Activated CD4-positive, CD25-positive, alpha-beta regulatory T cell treated with anti-CD3 and anti-CD28 coated beads, Interleukin-2, amount 50 U/mL, for 24 hours (primary cell): ENCODE measurements around the gene SPOP.
"Not testable (repeated sequence)": the region's sequence is repeated elsewhere in the genome, so short reads cannot be mapped to it uniquely, and the experiment has no call there.

ENCODE experiments used
- ATAC-seq, 2 donors: fragments of 150-1000 bp; cut with Tn5 transposase; one replicate each; pipeline ENCODE4 v1.10.0; 2021; ENCODE audit warnings: mild to moderate bottlenecking in 1 of 2, moderate library complexity in 1 of 2

The SPOP gene

DNA sequence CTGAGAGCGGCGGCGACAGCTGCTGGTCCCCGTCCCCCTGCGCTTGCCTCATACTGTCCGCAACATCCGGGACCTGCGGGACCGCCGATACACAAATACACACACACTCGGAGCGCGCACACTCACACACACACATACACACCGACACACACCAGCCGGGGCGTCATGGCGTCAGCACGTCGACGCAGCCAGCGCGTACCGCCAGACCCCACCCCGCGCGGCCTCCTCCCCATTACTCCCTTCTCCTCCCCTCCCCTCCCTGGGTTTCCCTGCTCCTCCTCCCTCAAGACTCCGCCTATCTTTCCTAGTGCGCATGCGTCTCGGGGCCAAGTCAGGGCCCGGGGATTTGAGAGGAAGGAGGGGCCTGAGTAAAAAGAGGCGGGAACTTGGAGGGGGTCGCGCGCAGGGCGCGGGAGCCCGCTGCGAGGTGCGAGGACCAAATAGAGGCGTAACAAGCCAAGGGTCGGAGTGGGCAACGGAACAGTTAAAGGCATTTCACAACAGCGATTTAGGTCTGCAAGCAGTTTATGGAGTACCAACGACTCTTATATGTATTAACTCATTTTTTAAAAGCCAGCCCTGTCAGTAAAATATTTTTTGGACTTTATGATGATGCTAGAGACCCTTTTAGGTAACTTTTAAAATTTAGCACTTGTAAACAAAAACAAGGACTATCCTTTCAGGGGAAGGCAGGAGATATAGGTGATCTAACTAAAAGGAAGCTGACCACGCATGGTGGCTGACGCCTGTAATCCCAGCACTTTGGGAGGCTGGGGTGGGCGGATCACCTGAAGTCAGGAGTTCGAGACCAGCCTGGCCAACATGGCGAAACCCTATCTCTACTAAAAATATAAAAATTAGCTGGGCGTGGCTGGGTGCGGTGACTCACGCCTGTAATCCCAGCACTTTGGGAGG lies at the start of gene SPOP:
Gene SPOP (minus strand): TSS at position 165 of the 915 bp plus-strand sequence. CDS start 55,287 bp downstream, outside the sequence.
- ATAC-seq = peak; percentile 92 to 94

DNA sequence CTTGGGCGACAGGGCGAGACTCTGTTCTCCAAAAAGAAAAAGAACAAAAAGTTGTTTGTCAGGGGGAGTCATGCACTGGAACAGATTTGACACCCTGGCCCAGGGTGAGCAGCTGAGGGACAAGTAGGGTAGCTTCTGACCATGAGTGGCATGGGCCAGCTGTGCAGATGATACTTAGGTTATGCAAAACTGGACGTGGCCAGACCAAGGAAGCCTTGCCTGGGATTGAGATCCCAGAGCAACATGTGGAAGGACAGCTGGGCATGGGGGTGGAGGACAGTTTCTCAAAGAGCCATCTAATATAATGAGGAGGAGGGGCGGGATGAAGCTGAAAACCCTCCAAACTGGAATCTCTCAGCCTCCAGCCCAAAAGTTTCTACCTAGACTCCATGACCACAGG lies 49.5 kb upstream of the SPOP start:
- ATAC-seq = no peak

DNA sequence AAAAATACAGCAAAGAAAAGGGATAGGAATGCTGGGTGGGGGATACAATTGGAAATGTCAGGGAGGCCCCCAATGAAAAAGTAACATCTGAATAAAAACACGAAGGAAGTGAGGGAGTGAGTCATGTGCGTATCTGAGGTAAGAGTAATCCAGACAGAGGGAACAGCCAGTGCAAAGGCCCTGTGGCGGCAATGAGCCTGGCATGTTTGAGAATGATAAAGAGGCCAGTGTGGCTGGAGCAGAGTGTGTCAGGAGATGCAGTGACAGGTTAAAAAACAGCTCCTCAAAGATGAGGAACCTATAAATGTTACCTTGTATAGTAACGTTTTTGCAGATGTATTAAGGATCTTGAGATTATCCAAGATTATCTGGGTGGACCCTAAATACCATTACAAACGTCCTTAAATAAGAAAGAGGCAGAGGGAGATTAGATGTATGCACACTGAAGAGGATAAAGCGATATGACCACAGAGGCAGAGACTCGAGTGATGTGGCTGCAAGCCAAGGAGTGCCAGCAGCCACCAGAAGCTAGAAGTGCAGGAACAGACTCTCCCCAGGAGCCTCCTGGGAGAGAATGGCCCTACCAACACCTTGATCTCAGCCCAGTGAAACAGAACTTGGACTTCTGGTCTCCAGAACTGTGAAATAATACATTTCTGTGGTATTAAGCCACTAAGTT lies 47.7 kb upstream of the SPOP start:
- ATAC-seq = no peak

DNA sequence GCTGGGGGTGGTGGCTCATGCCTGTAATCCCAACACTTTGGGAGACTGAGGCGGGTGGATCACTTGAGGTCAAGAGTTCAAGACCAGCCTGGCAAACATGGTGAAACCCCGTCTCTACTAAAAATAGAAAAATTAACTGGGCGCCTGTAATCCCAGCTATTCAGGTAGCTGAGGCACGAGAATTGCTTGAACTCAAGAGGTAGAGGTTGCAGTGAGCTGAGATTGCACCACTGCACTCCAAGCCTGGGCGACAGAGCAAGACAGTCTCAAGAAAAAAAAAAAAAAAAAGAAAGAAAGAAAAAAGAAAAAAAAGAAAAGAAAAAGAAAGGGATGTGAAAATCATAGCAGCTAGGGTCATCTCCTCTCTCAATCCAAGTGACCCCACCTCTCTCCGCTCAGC lies 46.7 kb upstream of the SPOP start:
- not testable (repeated sequence) for ATAC-seq

DNA sequence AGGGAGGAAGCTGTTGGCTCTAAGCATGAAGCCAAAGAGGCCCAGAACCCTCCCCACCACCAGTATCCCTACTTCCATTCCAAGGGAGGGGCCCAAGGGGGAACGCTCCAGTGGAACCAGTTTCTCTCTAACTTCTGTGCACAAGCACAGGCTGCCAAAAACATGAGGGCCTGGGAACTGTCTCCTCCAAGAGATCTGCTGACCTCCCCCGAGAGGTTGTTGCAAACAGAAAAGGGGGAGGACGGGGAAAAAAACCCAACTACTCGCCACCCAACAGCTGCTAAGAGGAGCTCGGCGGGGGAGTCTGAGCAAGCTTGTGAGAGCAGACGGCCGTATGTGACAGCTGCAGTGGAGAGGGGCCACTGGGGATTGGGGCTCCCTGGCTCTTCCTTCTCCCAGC lies 45.5 kb upstream of the SPOP start:
- ATAC-seq = no peak

DNA sequence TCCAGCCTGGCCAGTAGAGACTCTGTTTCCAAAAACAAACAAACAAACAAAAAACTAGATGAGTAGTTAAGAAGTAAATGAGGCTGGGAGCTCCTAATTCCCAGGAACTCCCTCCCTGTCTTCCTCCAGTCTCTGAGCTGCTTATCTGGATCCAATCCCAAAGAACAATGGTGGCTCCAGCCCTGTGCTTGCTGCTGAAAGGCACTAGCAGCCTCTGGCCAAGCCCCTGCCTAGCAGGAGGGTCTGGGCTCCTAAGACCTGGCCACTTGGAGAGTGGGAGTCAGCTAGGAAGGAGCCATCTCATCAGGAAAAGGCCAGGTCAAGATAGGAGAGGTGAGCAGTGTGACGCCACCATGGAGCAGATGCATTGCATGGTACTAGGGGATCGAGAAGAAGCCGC lies 44.2 kb upstream of the SPOP start:
- no peak for ATAC-seq

DNA sequence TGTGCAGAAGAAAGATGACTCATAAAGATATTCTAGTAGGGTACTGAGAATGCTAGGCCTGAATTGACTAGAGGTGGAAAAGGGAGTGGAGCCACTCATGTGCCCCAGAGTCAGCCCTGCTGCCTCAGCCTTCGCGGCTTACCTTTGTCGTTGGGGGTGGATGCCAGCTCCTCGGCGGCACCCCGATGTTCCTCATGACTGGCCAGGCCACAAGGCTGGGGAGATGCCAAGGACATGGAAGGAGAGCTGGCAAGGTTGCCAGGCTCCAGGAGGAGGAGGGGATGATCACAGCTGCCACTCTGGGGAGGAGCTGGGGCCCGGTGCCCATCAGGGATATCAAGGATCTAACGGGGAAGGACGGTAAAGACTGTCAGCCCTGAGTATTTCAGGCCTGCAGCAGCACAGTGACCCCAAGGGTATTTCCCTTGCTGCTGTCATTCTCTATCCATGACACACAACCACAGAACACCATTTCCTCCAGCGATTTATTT lies 39.5 kb upstream of the SPOP start:
- peak; percentile 77 to 81 for ATAC-seq

DNA sequence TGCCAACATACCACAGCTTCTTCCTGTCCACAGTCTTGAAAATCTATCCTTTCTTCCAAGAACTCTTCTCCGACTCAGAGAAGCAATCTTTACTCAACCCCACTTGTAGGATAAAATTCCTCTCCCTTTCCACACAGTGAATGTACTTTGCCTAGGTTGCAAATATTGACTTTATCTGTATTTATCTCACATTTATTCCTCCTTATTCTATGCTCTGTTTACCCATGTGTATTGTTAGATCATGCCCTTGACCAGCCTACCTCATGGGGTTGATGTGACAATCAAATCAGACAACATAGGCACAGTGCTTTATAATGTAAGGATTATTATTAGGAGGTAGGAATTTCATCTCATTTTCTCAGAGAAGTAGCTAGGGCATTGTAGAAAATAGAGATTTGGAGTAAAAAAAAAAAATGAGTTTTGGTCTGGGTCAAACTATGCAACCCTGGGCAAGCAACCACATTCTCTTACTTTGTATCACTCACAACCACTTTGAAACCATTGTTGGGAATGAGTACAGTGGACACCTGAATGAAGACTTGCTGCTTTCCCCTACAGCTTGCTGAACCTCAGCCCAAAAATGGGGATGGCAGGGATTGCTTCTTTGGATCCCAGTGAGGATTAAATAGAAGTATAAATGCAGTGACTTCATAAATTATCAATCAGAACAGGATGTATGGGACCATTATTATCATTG lies 38.9 kb upstream of the SPOP start:
- no peak for ATAC-seq

DNA sequence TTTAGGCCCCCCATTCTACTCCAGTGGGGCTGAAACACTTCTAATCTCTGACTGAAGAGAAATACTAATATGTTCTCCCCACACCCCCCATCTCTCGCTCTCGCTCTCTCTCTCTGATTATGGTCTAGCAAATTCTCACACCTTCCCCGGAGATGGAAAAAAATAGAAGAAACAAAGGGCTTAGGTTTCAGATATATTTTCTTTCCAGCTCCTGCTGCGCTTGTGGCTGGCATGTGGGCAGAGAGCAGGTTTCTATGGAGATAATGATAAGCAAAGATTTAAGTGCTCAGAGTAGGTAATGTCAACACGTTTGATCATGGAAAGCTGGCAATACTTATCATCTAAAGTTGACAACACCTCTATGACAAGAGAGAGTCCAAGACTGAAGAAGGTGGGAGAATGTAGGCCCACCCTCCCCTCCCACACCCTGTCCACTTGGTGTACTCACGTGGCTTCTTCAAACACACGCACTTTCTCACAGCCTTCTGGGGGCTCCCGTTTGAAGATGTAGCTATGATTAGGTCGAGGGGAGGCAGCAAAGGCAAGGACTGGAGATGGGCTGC lies 37.9 kb upstream of the SPOP start:
- peak; percentile 48 to 56 for ATAC-seq

DNA sequence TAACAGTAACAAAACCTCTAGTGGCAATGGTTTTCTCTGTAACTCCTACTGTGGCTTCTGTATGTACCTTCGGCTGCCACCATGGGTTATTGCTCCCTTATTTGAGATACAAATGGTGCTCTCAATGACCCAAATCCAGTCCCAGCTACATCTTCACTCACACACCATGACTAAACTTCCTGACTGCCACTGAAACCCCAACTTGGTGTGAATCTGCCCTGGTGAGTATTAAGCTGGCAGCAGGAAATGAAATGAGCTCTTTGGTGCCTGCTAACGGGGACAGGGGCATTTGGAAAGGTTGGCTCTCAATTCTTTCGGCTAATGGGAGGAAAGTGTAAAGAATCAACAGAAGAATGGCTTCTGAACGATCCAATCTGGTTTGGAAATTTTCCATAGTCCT lies 37.3 kb upstream of the SPOP start:
- peak; percentile 60 to 65 for ATAC-seq

DNA sequence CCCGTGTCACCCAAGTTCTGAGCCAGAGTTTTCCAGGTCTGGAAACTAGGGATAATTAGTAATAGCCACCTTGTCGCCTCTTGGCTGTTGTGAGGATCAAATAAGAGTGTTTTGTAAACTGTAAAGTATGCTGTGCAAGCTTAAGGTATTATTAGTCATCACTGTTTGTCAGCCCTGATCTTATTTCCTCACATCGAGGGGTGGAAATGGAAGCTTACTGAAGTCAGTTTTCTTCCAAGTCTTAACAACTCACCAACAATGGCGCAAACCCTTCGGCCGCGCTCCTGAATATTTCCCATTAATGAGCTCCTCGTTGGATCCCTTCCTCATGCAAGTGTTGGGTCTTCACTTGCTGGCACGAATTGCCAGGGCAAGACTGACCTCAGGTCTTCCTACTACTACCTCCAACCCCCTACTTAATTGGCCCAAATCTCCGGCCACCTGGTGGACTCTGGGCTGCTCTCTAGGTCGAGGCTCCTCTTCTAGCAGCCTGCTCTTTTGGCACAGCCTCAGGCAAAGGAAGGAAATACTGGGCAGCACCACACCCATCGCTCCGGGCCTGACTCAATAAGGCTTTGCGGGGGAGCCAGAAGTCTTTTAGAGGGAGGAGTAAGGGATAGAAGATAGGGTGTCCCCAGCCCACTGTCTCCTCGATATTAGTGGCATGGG lies 30.8 kb upstream of the SPOP start:
- ATAC-seq = peak; percentile 9 to 10

DNA sequence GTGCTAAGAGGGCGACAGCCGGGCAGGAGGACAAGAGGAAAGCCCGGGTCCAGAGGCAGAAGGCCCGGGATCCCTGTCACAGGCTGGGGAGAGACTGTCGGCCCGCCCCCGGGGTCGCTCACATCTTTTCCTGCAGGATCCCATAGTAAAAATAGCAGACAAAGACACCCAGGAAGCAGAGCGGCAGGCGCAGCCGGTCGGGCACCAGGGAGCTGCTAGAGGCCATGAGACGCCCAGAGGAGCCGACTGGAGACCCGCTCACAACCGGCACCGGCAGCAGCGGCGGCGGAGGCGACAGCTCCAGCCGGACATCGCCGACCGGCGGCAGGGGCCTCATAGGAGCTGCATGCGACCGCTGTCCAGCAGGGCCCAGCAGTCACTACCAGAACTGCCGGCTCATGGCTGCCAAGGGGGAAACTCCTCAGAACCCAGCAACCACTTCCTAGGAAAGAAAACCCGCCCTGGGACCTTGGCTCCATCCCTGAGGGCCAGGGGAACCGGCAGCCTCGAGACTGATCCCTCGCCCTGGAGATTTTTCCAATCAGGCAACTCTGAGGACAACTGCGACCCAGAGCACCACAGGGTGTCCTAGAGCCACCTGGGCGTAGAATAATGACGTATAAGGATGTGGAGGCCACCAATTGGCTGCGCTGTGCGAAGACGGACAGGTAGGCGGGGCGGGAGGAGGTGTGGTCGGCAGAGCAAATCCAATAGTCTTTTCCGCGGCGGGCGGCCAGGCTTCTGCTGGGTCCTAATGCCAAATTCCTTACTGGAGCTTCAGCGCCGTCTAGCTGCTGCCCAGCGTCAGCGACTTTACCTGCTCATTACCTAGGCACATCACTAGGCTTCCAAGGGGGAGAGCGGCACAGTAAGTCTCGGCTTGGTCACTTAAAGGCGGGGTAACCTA lies 30.0 kb upstream of the SPOP start, which contains the start of gene SLC35B1:
Gene SLC35B1 (minus strand): TSS at position 357 of the 907 bp plus-strand sequence. CDS start 131 bp downstream, at position 226.
- ATAC-seq = peak; percentile 98

DNA sequence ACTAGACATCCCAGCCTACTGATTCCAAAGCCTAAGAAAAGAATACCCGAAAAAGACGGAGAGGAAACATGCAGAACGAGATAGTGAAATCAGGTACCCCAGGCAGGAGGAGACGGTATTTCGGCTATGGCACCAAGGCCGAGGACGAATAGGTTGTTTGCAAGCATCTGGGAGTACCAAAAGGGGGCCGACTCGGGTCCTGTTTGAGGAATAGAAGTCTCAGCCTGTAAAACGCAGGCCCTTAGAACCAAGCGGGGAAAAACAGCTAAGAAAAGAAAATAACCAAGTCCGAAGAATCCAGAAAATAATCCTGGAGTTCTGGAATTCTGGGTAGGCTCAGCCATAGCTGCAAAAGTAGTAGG lies 29.3 kb upstream of the SPOP start:
- no peak for ATAC-seq

DNA sequence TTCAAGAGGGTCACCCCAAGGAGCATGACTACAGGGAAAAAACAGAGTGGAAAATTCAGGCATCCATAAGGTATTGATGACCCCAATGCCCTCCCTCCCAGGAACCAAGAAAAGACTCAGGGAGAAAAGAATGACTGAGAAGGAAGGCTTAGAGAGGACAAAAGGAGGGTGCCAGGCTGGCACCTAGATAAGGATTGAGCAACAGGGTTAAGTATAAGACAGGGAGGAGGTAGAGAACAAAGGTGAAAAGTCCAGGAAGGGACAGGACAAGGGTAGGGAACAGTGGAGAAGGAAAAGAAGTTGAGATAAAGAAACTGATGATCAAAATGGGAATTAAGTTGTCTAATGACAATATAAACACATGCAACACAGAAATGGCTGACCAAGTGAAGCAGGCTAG lies 27.4 kb upstream of the SPOP start:
- no peak for ATAC-seq

DNA sequence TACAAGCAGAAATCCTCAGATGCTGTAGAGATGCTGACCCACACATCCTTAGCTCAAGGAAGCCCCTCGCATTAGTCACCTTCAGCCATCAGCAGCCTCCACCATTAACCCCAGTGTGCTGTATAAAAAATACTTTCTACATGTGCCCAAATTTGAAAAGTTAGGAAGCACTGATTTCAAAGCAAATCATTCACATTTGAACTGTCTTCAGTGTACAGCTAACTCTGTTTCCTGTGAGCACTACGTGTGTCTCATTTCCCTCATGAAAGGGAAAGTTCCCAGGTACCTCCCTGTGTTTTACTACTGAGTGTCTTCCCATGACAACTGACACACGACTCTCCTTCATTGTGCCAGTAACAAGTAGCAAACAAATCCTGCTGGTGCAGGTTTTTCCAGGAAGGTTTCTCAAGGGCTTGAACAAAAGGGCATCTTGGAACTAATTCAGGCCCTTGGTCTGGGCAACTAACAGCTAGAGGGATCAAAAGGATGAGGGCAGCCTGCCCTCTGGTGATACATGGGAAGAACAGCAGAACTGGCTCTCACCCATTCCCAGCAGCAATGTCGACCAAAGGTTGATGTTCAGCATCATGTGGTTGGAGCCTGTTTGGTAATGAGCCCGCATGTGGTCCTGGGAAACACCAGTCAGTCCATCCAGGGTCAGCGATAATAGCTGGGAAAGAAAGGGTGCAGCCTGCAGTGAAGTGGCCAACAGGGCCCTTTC lies 25.8 kb upstream of the SPOP start:
- ATAC-seq = no peak

DNA sequence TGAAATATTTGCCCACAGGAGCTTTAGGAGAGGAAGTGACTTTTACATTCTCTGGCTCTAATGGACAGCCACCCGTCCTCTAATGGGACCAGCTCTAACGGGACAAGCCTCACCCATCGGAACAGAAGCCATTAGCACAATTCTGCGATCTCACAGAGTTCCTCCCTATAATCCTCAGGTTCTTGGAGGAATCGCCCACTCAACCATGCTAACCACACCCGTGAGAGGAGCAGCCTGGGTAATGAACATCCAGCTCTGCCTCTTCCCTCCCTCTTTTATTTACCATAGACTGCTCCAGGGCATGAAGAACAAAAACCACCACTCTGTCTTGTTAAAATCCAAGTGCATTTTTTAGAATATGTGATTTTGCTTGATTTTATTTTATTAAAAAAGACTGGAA lies 23.1 kb upstream of the SPOP start:
- ATAC-seq = no peak

DNA sequence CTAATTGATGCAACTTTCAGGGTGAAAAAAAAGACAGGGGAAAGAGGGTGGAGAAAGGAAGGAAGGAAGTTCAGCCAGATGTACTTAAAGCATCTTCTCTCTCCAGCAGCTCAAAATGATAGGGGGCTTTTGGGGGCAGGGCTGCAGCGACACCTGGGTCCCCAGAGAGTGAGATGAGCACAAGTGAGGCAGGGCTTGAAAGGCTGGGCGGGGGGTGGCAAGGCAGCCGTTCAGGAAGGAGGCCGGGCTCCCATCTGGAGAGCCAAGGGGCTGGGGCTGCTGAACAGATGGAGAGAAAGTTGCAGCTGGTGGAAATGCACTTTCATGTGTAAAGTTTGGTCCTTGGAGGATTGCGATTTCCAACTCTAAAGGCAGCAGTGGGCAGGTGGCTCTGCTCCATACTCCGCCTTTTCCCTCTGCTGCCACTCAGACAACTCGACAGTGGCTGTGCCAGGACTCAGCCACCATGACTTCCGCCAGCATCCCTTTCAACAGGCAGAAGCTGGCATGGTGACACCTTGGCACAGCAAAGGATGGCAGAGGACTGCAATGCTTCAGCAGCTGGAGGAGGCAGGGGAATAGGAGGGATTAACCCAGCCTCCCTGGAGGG lies 22.2 kb upstream of the SPOP start:
- no peak for ATAC-seq

DNA sequence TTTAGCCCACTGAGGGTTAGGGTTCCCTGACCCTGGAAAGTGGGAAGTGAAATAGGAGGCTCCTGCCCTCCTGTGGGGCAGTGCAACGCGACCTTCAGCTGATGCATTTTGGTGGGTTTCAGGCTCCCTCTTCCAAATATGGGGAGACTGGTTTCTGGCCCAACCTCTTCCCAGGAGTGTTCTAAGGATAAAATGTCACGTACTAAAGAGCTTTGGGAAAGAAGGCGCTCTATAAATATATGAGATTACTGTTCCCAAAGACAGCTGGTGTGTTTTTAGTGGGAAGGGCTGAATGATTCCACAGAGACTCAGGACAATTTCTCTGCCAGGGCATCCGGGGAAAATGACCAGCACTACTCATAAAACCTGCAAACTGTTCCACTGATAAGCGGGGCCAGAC lies 20.1 kb upstream of the SPOP start:
- no peak for ATAC-seq

DNA sequence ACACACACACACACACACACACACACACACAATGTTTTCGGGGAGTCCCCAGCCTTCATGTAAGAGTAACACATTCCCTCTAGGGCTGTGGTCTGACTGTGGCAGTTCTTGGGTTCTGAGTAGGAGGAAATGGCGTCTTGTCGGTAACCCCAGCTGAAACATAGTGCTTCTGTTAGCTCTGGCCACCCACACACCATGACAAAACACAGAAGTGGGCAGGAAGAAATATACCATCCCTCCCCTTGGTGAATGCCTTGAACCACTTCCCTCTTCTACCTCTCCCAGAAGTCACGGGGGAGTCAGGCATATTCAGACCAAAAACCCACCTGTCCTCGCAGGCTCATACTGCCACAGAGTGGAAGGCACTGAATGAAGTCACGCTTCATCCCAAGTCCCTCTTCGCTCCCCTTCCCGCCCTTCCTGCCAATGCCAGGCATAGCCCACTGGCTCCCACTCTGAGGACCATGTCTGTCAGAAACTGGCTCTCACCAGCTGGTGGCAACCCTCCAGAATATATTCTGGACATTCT lies 18.4 kb upstream of the SPOP start:
- ATAC-seq = peak; percentile 94 to 98
